22Rv1 (cell line): ENCODE results near the gene EXOC3.

Source experiments
- H3K27ac ChIP-seq: fragments of 450-650 bp; 2 replicates; pipeline ENCODE4 v1.5.1; 2017
- CTCF ChIP-seq: fragments of 450-650 bp; IDR thresholded peaks from 2 replicates; pipeline ENCODE4 v1.5.1; 2017; ENCODE audit warnings: mild to moderate bottlenecking
- ZFX ChIP-seq: fragments of 450-650 bp; IDR thresholded peaks from 2 replicates; pipeline ENCODE4 v1.6.1; 2017; ENCODE audit warnings: antibody characterized with exemption, borderline replicate concordance

EXOC3 gene

GRCh38 chr5:419970-420369 lies 23.0 kb upstream of the EXOC3 start:
- TF ChIP-seq ZFX, result no peak
- no peak for TF ChIP-seq CTCF
- no peak overlapping the region for H3K27ac ChIP-seq

GRCh38 chr5:420632-421286 lies 22.2 kb upstream of the EXOC3 start:
- TF ChIP-seq CTCF (no peak), ZFX (no peak)
- H3K27ac ChIP-seq, result no peak overlapping the region

GRCh38 chr5:421287-421880 lies 21.6 kb upstream of the EXOC3 start:
- no peak overlapping the region for H3K27ac ChIP-seq
- TF ChIP-seq ZFX (no peak), CTCF (no peak)

- TF ChIP-seq CTCF (no peak), ZFX (no peak)
These were observed 21.1 kb upstream of the EXOC3 start for GRCh38 chr5:421901-422300.

GRCh38 chr5:422323-423232 lies 20.4 kb upstream of the EXOC3 start:
- H3K27ac ChIP-seq, result no peak overlapping the region
- TF ChIP-seq CTCF (no peak), ZFX (no peak)

More at GRCh38 chr5:421901-422300, 21.1 kb upstream of the EXOC3 start:
- no peak overlapping the region for H3K27ac ChIP-seq

GRCh38 chr5:423233-423565 lies 19.8 kb upstream of the EXOC3 start:
- H3K27ac ChIP-seq, result no peak overlapping the region
- TF ChIP-seq ZFX, result no peak

GRCh38 chr5:423626-424261 lies 19.2 kb upstream of the EXOC3 start:
- TF ChIP-seq ZFX (no peak), CTCF (no peak)
- H3K27ac ChIP-seq, result no peak overlapping the region
